H1 (cell line): ENCODE data around the gene CSE1L. TPM values are rescaled to one million over a fixed set of nuclear protein-coding genes. Genes with fewer than 3 reads are reported as not detected.

ENCODE experiments used
- BRCA1 ChIP-seq: IDR thresholded peaks from 2 replicates; pipeline ENCODE4 v1.6.1; 2012; ENCODE audit warnings: low read depth, low read length, improper control_type of control experiment
- CBX5 ChIP-seq: fragments of 300-800, 300-1000 bp; sonication (generic); IDR thresholded peaks from 2 replicates; pipeline ENCODE4 v1.7.1; 2016; ENCODE audit warnings: antibody characterized with exemption, low read length, low read depth
- CHD2 ChIP-seq: IDR thresholded peaks from 2 replicates; pipeline ENCODE4 v1.6.1; 2012; ENCODE audit warnings: low read length, improper control_type of control experiment
- JUND ChIP-seq: IDR thresholded peaks from 2 replicates; pipeline ENCODE4 v1.6.1; 2011; ENCODE audit warnings: mild to moderate bottlenecking, improper control_type of control experiment, low read length
- NANOG ChIP-seq: IDR thresholded peaks from 2 replicates; pipeline ENCODE4 v1.6.1; 2011; ENCODE audit warnings: low read length, low read depth, mild to moderate bottlenecking, inconsistent platforms; ENCODE audit not compliant: insufficient read depth, poor library complexity, severe bottlenecking
- RAD21 ChIP-seq, 2 experiments: IDR thresholded peaks in 1 of 2; conservative IDR thresholded peaks in 1 of 2; 2 replicates each; pipeline ENCODE4 v1.6.1; 2011; ENCODE audit warnings: low read depth in 2 of 2, low read length in 2 of 2, improper control_type of control experiment in 1 of 2, inconsistent platforms in 1 of 2, mild to moderate bottlenecking in 1 of 2, moderate library complexity in 1 of 2
- RNF2 ChIP-seq: fragments of 200-900, 300-1000 bp; sonication (generic); IDR thresholded peaks from 2 replicates; pipeline ENCODE4 v1.7.1; 2016; ENCODE audit warnings: borderline replicate concordance, low read depth, mild to moderate bottlenecking, antibody characterized with exemption, low read length; ENCODE audit not compliant: poor library complexity, severe bottlenecking; ENCODE audit errors: missing control alignments
- SAP30 ChIP-seq: fragments of 300-600 bp; sonication (generic); IDR thresholded peaks from 2 replicates; pipeline ENCODE4 v1.7.1; 2012; ENCODE audit warnings: low read length, moderate library complexity, mild to moderate bottlenecking, inconsistent platforms; ENCODE audit not compliant: insufficient read depth, insufficient replicate concordance
- TAF7 ChIP-seq: optimal IDR thresholded peaks from 2 replicates; pipeline ENCODE3; 2011; ENCODE audit warnings: low read depth, mild to moderate bottlenecking, inconsistent platforms, low read length, moderate library complexity, borderline replicate concordance
- YY1 ChIP-seq: IDR thresholded peaks from 2 replicates; pipeline ENCODE4 v1.6.1; 2011; ENCODE audit warnings: low read depth, mild to moderate bottlenecking, low read length
- polyA plus RNA-seq, 7 experiments: library from polyadenylated mRNA; depleted of rRNA in 3 of 7; stranded (reverse) in 5 of 7; unstranded in 2 of 7; fragments of >200 nt in 5 of 7; fragments of 200-250 nt in 2 of 7; gene quantifications; 1 replicate in 5 of 7; 2 replicates in 1 of 7; 4 replicates in 1 of 7; pipeline versions ENCODE4 v1.2.1 to v1.2.3, GENCODE V29; 2011 to 2013; ENCODE audit warnings: missing spikeins in 2 of 7, mixed read lengths in 2 of 7
- total RNA-seq: library from RNA; stranded (reverse); fragmentation: NEBNext Ultra II Directional; extraction: Animal tissue kit (Norgen Biotek cat#: 25700); gene quantifications from 2 replicates; pipeline ENCODE4 v1.2.1, GENCODE V29; 2021
- TF ChIP-seq, protein P1 (sequence below): fragments of 300-600 bp; sonication (generic); IDR thresholded peaks from 2 replicates; pipeline ENCODE4 v1.7.1; 2012; ENCODE audit warnings: low read length, moderate library complexity, mild to moderate bottlenecking, inconsistent platforms; ENCODE audit not compliant: insufficient replicate concordance

The CSE1L gene
- total and polyA plus RNA-seq, 2 of the 8 experiments (the other 6 are each of a cell fraction or from before 2014, with no cell fraction given) = 94.1 to 269 TPM

- TF ChIP-seq, protein P1, sequence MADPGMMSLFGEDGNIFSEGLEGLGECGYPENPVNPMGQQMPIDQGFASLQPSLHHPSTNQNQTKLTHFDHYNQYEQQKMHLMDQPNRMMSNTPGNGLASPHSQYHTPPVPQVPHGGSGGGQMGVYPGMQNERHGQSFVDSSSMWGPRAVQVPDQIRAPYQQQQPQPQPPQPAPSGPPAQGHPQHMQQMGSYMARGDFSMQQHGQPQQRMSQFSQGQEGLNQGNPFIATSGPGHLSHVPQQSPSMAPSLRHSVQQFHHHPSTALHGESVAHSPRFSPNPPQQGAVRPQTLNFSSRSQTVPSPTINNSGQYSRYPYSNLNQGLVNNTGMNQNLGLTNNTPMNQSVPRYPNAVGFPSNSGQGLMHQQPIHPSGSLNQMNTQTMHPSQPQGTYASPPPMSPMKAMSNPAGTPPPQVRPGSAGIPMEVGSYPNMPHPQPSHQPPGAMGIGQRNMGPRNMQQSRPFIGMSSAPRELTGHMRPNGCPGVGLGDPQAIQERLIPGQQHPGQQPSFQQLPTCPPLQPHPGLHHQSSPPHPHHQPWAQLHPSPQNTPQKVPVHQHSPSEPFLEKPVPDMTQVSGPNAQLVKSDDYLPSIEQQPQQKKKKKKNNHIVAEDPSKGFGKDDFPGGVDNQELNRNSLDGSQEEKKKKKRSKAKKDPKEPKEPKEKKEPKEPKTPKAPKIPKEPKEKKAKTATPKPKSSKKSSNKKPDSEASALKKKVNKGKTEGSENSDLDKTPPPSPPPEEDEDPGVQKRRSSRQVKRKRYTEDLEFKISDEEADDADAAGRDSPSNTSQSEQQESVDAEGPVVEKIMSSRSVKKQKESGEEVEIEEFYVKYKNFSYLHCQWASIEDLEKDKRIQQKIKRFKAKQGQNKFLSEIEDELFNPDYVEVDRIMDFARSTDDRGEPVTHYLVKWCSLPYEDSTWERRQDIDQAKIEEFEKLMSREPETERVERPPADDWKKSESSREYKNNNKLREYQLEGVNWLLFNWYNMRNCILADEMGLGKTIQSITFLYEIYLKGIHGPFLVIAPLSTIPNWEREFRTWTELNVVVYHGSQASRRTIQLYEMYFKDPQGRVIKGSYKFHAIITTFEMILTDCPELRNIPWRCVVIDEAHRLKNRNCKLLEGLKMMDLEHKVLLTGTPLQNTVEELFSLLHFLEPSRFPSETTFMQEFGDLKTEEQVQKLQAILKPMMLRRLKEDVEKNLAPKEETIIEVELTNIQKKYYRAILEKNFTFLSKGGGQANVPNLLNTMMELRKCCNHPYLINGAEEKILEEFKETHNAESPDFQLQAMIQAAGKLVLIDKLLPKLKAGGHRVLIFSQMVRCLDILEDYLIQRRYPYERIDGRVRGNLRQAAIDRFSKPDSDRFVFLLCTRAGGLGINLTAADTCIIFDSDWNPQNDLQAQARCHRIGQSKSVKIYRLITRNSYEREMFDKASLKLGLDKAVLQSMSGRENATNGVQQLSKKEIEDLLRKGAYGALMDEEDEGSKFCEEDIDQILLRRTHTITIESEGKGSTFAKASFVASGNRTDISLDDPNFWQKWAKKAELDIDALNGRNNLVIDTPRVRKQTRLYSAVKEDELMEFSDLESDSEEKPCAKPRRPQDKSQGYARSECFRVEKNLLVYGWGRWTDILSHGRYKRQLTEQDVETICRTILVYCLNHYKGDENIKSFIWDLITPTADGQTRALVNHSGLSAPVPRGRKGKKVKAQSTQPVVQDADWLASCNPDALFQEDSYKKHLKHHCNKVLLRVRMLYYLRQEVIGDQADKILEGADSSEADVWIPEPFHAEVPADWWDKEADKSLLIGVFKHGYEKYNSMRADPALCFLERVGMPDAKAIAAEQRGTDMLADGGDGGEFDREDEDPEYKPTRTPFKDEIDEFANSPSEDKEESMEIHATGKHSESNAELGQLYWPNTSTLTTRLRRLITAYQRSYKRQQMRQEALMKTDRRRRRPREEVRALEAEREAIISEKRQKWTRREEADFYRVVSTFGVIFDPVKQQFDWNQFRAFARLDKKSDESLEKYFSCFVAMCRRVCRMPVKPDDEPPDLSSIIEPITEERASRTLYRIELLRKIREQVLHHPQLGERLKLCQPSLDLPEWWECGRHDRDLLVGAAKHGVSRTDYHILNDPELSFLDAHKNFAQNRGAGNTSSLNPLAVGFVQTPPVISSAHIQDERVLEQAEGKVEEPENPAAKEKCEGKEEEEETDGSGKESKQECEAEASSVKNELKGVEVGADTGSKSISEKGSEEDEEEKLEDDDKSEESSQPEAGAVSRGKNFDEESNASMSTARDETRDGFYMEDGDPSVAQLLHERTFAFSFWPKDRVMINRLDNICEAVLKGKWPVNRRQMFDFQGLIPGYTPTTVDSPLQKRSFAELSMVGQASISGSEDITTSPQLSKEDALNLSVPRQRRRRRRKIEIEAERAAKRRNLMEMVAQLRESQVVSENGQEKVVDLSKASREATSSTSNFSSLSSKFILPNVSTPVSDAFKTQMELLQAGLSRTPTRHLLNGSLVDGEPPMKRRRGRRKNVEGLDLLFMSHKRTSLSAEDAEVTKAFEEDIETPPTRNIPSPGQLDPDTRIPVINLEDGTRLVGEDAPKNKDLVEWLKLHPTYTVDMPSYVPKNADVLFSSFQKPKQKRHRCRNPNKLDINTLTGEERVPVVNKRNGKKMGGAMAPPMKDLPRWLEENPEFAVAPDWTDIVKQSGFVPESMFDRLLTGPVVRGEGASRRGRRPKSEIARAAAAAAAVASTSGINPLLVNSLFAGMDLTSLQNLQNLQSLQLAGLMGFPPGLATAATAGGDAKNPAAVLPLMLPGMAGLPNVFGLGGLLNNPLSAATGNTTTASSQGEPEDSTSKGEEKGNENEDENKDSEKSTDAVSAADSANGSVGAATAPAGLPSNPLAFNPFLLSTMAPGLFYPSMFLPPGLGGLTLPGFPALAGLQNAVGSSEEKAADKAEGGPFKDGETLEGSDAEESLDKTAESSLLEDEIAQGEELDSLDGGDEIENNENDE = no peak
- TF ChIP-seq TAF7 (no peak), CBX5 (no peak), RAD21 (IDR thresholded peaks at IDR 0.05 in 1 of 2, conservative IDR thresholded peaks at IDR 0.05 in 1 of 2; ENCODE audit: low read depth in 2 of 2, low read length in 2 of 2) (no peak), NANOG (no peak), SAP30 (no peak), CHD2 (no peak), YY1 (no peak), RNF2 (no peak), BRCA1 (no peak), JUND (no peak)
- TF ChIP-seq, all 59 proteins: peak for 0
Measured at GRCh38 chr20:49122920-49123319, 76.8 kb downstream of the CSE1L start (continued).
